ENCODE data around the gene MUS81. TPM values are rescaled to one million over a fixed set of nuclear protein-coding genes. Genes with fewer than 3 reads are reported as not detected.

Gene MUS81
- total and polyA plus RNA-seq, 2 of the 13 experiments (the other 11 are each of a cell fraction or from before 2014, with no cell fraction given): 25.6 to 30.2 TPM

DNA sequence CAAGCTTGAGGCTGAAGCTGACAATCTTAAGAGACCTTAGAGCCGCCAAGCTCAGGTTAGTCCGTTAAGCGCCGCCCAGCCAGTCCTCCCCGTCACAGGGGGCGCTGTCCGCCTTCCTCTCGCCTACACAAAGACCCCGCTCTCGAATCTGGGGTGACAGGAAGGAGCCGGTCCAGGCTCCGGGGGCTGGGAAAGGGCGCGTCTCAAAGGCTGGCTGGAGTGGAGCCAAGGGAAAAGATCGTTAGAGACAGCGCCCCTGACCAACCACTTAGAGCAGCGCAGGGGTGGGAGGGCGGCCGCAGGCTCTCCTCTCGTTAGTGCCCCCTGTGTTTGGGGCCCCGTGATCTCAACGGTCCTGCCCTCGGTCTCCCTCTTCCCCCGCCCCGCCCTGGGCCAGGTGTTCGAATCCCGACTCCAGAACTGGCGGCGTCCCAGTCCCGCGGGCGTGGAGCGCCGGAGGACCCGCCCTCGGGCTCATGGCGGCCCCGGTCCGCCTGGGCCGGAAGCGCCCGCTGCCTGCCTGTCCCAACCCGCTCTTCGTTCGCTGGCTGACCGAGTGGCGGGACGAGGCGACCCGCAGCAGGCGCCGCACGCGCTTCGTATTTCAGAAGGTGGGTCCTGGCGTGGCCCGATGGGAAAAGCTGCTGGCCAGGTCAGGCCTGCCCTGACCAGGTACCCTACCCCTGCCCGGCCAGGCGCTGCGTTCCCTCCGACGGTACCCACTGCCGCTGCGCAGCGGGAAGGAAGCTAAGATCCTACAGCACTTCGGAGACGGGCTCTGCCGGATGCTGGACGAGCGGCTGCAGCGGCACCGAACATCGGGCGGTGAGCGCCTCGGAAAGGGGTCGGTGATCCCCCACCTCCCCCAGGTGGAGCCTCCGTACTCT lies at the start of gene MUS81 (continued):
- TF ChIP-seq IKZF1 (IDR thresholded peaks at IDR 0.05): no peak
- no peak for TF ChIP-seq ZBTB46 (CRISPR knock-in tag; IDR thresholded peaks at IDR 0.05; ENCODE audit: borderline replicate concordance)
- peak; percentile 80 for TF ChIP-seq ZNF639 (CRISPR knock-in tag; conservative IDR thresholded peaks at IDR 0.05)
- no peak for TF ChIP-seq ZFP41 (CRISPR knock-in tag; IDR thresholded peaks at IDR 0.05; ENCODE audit: borderline replicate concordance)
- TF ChIP-seq HNF4A (CRISPR knock-in tag; IDR thresholded peaks at IDR 0.05): peak; percentile 46; the same call in 1 of the 2 replicates
- TF ChIP-seq ZNF605 (CRISPR knock-in tag; IDR thresholded peaks at IDR 0.05): peak; percentile 31; the same call in 1 of the 2 replicates
- peak; percentile 66; the same call in 1 of the 2 replicates for TF ChIP-seq ZNF343 (CRISPR knock-in tag; IDR thresholded peaks at IDR 0.05)
- TF ChIP-seq ZNF138 (CRISPR knock-in tag; IDR thresholded peaks at IDR 0.05; ENCODE audit: low read depth): 0 out of 2 replicates have a peak, but pooled peaks have one; percentile 56
- no peak for TF ChIP-seq KAT2B (IDR thresholded peaks at IDR 0.05; ENCODE audit: borderline replicate concordance, low read depth, low read length)
- TF ChIP-seq ZNF83 (CRISPR knock-in tag; IDR thresholded peaks at IDR 0.05; ENCODE audit: borderline replicate concordance): no peak
- TF ChIP-seq PLRG1 (conservative IDR thresholded peaks at IDR 0.05): no peak
- TF ChIP-seq ARNT (IDR thresholded peaks at IDR 0.05): no peak
- TF ChIP-seq RFX1 (IDR thresholded peaks at IDR 0.05): no peak
- TF ChIP-seq BRCA1 (CRISPR knock-in tag; IDR thresholded peaks at IDR 0.05): 0 out of 2 replicates have a peak, but pooled peaks have one; percentile 47
- no peak for TF ChIP-seq RFXANK (CRISPR knock-in tag; IDR thresholded peaks at IDR 0.05)
- peak; percentile 80; the same call in 1 of the 2 replicates for TF ChIP-seq ZNF703 (CRISPR knock-in tag; IDR thresholded peaks at IDR 0.05; ENCODE audit: borderline replicate concordance)
- TF ChIP-seq ZNF251 (CRISPR knock-in tag; IDR thresholded peaks at IDR 0.05): no peak
- TF ChIP-seq ZNF670 (CRISPR knock-in tag; IDR thresholded peaks at IDR 0.05; ENCODE audit: borderline replicate concordance): peak; percentile 71; the same call in 1 of the 2 replicates
- TF ChIP-seq ZSCAN9 (CRISPR knock-in tag; IDR thresholded peaks at IDR 0.05; ENCODE audit: borderline replicate concordance): peak; percentile 82; the same call in 1 of the 2 replicates
- TF ChIP-seq ZNF740 (CRISPR knock-in tag; IDR thresholded peaks at IDR 0.05): no peak
- TF ChIP-seq SRY (CRISPR knock-in tag; IDR thresholded peaks at IDR 0.05): peak; percentile 76; the same call in 1 of the 2 replicates
- TF ChIP-seq, protein P1, sequence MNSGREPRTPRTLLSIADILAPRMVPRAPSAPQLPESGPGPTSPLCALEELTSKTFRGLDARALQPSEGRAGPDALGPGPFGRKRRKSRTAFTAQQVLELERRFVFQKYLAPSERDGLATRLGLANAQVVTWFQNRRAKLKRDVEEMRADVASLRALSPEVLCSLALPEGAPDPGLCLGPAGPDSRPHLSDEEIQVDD (CRISPR knock-in tag; IDR thresholded peaks at IDR 0.05; ENCODE audit: borderline replicate concordance): no peak
- TF ChIP-seq KAT7 (CRISPR knock-in tag; IDR thresholded peaks at IDR 0.05; ENCODE audit: borderline replicate concordance): peak; percentile 43; the same call in 1 of the 2 replicates
- TF ChIP-seq, protein P2, sequence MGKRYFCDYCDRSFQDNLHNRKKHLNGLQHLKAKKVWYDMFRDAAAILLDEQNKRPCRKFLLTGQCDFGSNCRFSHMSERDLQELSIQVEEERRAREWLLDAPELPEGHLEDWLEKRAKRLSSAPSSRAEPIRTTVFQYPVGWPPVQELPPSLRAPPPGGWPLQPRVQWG (CRISPR knock-in tag; IDR thresholded peaks at IDR 0.05; ENCODE audit: borderline replicate concordance, low read depth): no peak
- no peak for TF ChIP-seq SCMH1 (CRISPR knock-in tag; IDR thresholded peaks at IDR 0.05; ENCODE audit: borderline replicate concordance)
- peak; percentile 70 for TF ChIP-seq SALL2 (CRISPR knock-in tag; IDR thresholded peaks at IDR 0.05)
- peak; percentile 35 for TF ChIP-seq ZNF781 (CRISPR knock-in tag; IDR thresholded peaks at IDR 0.05; ENCODE audit: borderline replicate concordance, not compliant biosample characterization)
- TF ChIP-seq PHF21A (CRISPR knock-in tag; IDR thresholded peaks at IDR 0.05): peak; percentile 95

All from HepG2 (cell line).